HG02852 (cell line): ENCODE data around the gene BORCS5.
"Not testable (repeated sequence)": the region's sequence is repeated elsewhere in the genome, so short reads cannot be mapped to it uniquely, and the experiment has no call there.

Source experiments
- ATAC-seq: cut with Tn5 transposase; IDR thresholded peaks from one replicate; pipeline ENCODE4 v1.9.1; 2021; ENCODE audit warnings: mild to moderate bottlenecking, moderate library complexity; ENCODE audit not compliant: unreplicated experiment

Gene BORCS5

DNA sequence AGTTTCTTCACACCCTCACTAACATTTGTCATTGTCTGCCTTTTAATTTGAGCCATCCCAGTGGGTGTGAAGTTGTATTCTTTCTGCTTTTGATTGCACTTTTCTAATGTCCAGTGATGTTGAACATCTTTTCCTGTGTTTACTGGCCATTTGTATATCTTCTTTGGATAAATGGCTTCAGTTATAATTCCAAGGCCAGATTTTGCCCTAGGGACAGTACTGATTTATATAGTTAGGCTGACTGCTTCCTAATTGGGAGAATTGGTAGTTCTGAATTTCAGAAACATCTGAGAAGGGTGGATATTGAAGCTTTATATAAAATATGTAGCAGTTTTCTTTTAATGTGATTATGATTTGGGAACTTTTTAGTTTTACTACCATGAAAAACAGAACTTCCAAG, 97.4 kb downstream of the BORCS5 start:
- no peak for ATAC-seq

DNA sequence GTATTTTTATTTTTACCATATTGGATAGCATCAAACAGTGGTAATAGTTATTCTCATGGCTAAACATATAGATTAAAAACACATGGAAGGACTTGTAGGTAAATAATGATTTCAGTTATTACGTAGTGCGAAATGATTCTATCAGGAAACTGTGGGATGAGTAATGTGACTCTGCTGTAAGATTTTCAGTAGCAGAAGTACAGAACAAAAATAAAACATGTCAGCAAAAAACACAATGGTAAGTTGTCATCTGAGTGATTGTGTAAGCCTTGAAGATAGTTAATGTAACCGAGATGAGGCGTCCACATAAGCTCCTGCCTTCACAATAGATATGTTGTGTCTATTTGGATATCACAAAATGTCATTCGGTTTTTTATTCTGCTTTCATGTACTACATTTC, 99.8 kb downstream of the BORCS5 start:
- no peak for ATAC-seq

GRCh38 chr12:12460935-12461922, 104.4 kb downstream of the BORCS5 start:
- no peak for ATAC-seq

DNA sequence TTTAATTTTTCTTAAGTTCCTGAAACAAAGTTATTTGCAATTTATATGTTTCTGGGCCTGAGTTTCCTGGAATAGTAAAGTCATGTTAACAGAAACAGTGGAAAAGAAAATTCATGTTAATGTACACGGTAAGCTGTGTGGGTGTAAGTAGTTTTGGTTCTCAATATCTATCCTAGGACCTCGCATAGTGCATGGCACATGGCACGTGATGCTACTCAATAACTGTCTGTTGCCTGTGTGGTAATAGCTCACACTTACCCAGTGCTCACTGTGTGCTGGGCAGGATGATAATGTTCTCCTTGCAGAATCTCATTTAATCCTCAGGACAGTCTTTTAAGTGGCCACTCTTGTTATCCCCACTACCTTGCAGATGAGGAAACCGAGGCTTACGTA, 105.0 kb downstream of the BORCS5 start:
- no peak for ATAC-seq

DNA sequence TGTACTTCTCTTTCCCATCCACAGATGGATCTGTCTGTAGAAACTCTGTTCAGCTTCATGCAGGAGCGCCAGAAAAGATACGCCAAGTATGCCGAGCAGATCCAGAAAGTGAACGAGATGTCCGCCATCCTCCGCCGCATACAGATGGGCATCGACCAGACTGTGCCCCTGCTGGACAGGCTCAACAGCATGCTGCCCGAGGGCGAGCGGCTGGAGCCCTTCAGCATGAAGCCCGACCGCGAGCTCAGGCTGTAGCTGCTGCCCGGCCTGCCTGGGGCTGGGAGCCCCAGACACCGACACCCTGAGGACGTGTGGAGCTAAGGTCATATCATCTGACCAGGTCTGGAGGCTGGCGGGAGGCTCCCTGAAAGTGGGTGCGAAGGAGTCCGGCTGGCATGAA, 108.6 kb downstream of the BORCS5 start:
- no peak for ATAC-seq

- no peak for ATAC-seq
Measured at GRCh38 chr12:12466157-12466556, 109.3 kb downstream of the BORCS5 start.

GRCh38 chr12:12467264-12467663, 110.4 kb downstream of the BORCS5 start:
- ATAC-seq, result no peak

- ATAC-seq, result no peak
Measured at GRCh38 chr12:12467688-12468261, 110.9 kb downstream of the BORCS5 start.

DNA sequence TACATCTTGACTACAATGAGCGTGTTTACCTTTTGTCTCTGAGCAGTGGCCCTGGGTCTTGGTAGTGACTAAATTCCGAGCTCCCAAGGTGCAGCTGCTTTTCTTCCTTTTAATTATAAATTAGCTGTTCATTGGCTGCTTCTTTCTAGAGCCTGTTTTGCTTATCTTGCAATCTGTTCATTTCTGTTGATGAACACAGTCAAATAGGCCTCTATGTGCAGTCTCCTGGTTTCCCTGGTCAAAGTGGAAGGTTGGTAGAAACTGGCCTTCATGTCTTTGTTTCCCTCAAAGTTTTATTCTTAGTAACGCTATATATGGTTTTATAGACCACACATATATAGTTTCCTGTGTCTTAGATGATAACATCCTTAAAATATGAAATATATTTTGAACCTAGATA, 111.7 kb downstream of the BORCS5 start:
- no peak for ATAC-seq

- ATAC-seq, result no peak
Measured at GRCh38 chr12:12469386-12469785, 112.5 kb downstream of the BORCS5 start.

- no peak for ATAC-seq
Measured at GRCh38 chr12:12470751-12471306, 114.0 kb downstream of the BORCS5 start.

DNA sequence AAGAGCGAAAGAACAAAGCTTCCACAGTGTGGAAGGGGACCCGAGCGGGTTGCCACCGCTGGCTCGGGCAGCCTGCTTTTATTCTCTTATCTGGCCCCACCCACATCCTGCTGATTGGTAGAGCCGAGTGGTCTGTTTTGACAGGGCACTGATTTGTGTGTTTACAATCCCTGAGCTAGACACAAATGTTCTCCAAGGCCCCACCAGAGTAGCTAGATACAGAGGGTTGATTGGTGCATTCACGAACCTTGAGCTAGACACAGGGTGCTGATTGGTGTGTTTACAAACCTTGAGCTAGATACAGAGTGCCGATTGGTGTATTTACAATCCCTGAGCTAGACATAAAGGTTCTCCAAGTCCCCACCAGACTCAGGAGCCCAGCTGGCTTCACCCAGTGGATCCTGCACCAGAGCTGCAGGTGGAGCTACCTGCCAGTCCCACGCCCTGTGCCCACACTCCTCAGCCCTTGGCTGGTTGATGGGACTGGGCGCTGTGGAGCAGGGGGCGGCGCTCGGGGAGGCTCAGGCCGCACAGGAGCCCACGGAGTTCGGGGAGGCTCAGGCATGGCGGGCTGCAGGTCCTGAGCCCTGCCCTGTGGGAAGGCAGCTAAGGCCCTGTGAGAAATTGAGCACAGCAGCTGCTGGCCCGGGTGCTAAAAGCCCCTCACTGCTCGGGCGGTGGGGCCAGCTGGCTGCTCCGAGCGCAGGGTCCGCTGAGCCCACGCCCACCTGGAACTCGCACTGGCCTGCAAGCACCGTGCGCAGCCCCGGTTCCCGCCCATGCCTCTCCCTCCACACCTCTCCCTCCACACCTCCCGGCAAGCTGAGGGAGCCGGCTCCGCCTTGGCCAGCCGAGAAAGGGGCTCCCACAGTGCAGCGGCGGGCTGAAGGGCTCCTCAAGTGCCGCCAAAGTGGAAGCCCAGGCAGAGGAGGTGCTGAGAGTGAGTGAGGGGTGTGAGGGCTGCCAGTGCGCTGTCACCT, 115.4 kb downstream of the BORCS5 start:
- not testable (repeated sequence) for ATAC-seq

DNA sequence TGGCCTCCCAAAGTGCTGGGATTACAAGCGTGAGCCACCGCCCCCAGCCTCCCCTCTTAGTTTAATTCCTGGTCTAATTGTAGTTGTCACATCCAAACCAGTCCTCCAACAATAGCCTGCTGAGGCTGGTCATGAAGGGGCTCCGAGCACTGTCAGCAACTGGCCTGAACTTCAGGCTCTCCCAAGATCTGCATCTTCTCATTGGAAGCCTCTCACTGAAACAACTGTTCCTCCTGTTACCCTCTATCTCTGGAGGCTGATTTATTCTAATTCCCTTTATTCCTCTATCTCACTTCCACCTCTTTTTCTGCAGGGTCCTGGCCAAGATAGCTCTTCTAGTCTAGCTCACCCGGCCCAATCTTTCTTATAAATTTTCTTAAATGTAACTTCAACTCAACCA, 116.3 kb downstream of the BORCS5 start:
- no peak for ATAC-seq

DNA sequence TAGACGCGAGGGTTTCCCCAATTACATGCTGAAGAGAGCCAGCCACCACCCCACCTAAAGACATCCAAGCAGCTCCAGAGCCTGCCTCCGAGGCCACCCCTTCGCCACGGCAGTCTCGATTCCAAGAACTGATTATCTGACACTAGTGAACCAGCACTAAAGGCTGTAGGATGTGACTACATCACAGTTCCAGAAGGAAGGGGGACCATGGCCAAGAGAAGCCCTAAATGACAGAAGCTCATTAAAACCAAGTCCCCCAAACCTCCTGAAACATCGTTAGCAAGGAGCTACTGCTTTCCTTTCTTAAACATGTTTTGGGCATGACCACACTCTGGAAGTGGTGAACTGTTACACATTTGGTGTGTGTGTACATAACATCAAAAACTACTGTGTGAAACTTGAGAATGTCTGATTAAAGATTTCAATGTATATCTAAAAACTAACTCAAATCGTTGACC, 117.6 kb downstream of the BORCS5 start:
- ATAC-seq, result peak; percentile 26

DNA sequence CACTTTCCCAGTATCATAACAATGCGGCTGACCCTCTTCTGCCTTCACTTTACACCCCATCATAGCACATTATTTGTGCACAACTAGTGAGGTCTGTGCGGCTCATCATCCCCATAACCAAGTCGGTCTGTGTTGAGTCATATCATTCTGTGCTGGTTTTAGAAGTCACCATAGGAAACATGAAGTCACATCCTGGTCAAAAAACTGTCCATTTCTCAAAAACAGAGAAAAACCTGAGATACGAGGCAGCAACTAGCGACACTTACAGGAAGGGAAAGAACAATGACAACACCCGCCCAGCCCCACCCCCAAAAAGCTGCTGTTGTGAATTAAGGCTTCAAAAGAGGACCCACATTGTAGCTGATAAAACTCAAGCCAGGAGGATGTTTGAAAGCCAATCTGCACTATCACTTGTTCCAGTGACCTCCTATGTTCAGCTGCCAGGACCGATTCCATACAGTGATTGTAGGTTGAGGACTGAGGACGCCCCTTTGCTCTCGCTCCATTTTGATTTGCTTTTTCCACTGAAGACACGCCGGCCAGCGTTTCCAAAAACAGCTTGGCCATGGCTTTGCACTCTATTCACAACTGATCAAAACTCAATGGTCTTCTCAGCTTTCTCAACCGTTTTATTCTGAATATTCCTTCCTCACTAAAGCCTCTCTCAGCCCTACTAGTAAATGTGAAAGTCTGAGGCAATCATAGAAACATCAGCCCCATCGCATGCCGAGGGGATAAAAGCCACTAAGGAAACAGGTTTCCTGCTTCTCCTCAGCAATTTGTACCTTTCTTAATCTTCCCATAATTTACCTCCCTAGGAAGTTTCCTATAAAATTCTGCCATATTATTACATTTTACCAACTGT, 118.3 kb downstream of the BORCS5 start:
- peak; percentile 93 for ATAC-seq

DNA sequence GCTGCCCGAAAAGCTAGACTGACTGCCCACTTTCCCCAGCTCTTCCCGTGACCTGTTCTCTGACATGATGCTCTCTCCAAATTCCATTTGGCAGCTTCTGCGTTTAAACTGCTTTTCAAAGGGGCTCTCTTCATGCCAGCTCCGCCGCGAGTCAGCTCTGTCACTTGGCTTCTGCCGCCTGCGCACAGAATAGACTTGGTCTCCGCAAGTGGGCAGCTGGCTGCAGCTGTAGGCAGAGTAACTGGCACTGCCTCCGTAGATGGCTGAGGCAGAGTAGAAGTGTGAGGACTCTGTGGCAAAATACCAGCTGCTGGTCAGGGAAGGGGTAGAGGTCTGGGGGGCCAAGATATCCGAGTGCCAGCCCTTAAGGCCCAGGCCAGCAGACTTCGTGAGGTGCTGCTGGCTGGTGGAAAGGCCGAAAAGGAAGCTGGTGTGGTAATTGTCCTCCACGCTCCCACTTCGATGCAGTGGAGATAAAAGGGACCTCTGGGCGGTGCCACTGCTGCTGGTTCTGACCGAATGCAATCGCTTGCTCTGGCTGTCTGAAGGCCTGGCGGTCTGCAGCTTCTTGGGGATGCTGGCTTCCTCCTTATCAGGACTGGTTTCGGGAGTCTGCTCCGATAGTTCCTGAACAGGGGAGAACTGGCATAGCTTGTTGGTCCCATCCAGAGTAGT, 120.1 kb downstream of the BORCS5 start:
- ATAC-seq, result no peak

DNA sequence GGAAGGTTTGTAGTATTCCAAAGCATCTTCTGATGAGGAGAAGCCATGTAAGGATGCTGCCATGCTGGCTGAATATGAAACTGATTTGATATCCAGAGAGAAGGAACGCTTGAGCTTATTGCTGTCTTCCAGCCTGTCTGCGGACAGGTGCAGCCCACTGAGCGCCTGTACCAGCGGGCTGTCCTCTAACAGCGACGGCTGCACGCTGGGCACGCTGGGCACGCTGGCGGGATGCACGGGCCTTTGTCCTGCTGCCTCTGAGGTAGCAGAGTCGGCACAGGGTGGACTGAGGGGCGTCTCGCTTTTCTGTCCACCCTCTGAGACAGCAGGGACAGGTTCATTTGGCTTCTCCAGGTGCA, 120.6 kb downstream of the BORCS5 start:
- ATAC-seq, result no peak

DNA sequence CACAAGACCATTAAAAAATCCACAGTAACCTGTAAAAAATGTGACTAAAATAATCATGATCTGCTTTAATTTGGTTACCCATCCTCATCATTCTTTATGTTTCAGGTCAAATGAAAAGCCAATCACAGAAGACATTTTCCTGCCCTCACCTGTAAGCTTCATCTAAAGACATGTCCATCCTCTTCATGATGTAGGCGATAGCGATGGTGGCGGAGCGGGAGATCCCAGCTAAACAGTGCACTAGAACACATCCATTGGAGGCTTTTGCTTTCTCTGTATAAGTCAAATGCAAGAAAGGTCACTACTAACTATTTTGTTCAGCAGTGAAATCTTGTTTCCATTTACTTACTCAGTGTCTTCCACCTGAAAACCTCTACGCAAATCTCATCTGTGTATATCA, 123.2 kb downstream of the BORCS5 start:
- no peak for ATAC-seq

GRCh38 chr12:12481631-12482030, 124.8 kb downstream of the BORCS5 start:
- no peak for ATAC-seq
